Activated CD8-positive, alpha-beta memory T cell treated with anti-CD3 and anti-CD28 coated beads, Interleukin-2, amount 50 U/mL, for 24 hours (primary cell): ENCODE results near the gene CD96.
"Not testable (repeated sequence)": the region's sequence is repeated elsewhere in the genome, so short reads cannot be mapped to it uniquely, and the experiment has no call there.

ENCODE experiments used
- DNase-seq: peaks from one replicate; pipeline ENCODE4 v3.0.0-alpha.2; 2020; ENCODE audit errors: extremely low read depth

The CD96 gene

DNA sequence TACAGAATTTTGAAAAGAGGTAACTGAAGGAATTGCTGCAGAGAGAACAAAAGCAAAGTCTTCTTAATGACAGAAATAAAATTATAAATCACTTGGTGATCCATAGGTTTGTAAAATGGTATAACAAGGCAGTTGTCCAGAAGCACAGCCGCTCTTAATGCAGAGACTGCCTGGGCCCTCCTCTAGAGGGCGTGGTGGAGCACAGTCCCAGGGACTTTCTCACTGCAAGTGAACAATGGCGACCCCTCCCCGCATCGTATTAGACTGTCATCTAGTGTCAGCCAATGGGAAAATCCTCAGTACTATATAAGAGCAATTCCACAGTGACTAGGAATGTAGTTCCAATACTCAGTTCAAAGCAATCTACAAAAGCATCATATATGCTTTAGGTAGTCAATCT lies 79.5 kb downstream of the CD96 start:
- no peak for DNase-seq

GRCh38 chr3:111627092-111627491 lies 85.1 kb downstream of the CD96 start:
- DNase-seq, result no peak

DNA sequence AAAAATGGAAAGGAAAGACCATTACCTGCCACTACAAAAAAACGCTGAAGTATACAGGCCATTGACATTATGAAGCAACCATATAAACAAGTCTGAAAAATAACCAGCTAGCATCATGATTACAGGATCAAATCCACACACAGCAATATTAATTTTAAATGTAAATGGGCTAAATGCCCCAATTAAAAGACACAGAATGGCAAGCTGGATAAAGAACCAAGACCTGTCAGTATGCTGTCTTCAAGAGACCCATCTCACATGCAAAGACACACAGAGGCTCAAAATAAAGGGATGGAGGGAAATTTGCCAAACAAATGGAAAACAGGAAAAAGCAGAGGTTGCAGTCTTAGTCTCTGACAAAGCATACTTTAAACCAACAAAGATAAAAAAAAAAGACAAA lies 87.0 kb downstream of the CD96 start:
- not testable (repeated sequence) for DNase-seq

- not testable (repeated sequence) for DNase-seq
These were observed 88.6 kb downstream of the CD96 start for GRCh38 chr3:111630638-111631037.

GRCh38 chr3:111635403-111635802 lies 93.4 kb downstream of the CD96 start:
- no peak for DNase-seq

- no peak for DNase-seq
These were observed 94.4 kb downstream of the CD96 start for GRCh38 chr3:111636366-111636885.

DNA sequence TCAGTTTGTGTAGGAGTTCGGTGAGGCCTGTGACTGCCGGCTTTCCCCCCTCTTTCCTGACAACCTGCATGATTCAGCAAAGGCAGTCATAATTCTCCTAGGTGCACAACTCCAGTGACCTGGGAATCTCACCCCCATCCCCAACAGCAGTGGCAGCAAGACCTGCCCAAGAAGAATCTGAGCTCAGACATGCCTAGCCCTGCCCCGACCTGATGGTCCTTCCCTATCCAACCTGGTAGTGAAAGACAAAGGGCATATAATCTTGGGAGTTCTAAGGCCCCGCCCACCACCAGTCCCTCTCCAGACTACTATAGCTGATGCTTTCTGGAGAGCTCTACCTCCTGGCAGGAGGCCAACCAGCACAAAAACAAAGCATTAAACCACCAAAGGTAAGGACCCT lies 97.3 kb downstream of the CD96 start:
- no peak for DNase-seq

DNA sequence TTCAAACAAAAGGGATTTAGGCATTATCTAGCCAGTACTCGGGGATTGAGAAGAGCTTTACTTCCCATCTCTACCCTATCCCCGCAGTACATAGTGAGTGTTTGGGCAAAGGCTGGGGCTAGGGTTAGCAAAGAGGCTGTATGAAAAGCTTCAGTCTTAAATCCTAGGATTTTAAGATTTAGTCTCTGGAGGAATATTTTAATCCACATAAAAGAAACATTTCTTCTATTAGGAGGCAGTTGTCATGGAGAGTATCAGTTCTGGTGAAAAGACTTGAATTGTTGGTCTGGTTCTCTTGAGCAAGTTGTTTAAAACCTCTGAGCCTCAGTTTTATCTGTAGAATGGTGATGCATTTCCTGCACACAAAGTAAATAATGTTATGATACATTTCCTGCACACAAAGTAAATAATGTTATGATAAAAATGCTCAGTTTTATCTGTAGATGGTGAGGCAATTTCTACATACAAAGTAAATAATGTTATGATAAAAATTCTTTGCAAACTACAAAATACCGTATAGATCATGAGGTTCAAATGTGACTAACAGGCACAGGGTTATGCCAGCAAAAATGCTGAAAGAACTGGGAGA lies 107.1 kb downstream of the CD96 start:
- DNase-seq, result no peak

DNA sequence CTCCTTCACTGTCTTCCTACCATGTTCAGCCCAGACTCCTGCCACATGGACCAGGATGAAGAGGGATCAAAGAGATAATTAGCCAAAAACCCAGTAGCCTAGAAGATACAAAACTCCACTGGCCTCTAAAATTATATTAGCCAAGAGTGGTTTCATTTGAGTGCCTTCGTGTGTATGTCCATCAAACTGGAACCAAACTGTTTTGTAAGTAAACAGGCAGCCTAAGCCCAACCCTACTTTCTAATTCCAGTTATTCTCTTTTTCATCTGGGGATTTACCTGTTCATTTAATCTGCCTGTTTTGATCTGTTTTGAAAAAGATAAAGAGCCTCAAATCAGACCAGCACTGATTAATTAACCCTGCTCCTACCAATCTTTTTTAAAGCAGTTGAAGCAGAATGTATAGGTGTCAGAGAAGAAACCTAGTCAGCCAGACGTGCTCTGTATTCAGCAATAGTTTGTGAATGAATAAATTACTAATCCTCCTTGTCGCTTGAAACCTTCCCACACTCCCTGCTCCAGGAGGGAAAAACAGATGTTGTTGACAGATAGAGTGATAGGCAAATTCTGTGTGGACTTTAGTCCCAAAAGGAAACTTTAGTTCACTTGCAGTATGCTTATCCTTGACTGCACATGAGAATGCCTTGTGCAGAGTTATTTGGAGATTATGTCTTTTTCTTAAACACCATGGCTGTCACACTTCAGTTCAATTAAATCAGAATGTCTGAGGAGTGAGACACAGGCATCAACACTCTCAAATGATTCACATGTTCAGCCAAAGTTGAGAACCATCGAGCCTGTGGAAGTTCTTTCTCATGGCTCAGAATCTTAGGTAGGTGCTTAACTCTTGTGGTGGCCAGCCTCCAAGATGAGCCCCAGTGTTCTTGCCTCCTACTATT lies 108.6 kb downstream of the CD96 start:
- no peak for DNase-seq

GRCh38 chr3:111652492-111653180 lies 110.6 kb downstream of the CD96 start:
- DNase-seq, result no peak

GRCh38 chr3:111653766-111654165 lies 111.8 kb downstream of the CD96 start:
- DNase-seq, result no peak

- DNase-seq, result no peak
These were observed 120.0 kb downstream of the CD96 start for GRCh38 chr3:111662012-111662411.

GRCh38 chr3:111662907-111663306 lies 120.9 kb downstream of the CD96 start:
- no peak for DNase-seq

DNA sequence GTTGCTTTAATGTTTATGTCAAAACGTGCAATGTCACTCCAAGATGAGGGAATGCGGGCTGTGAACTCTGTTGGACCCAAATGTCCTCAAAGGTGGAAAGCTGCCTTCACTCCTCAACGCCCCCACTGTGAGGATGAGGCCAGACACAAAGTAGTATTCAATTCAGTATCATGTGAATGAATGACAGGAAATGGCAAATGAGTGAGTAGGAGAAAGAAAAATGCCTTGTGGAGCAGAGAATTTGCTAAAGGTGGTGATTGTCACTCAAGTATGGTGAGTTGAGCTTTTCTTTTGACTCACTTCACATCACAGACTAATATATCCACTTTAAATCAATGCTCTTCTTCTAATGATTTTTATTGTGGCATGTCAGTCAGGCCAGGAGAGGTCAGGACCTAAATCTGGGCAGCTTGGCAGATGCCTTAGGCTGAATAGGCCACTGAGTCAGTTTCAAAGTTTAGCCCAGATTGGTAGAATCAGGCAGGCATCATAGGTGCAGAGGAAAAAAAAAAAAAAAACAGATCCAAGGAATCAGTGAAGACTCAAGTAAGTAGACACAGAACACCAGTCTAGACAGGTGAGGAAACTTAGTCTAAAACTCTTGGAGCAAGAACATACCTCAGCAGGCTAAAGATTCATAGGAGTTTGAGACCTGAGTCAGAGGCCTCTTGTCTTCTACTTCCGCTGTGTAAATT lies 124.2 kb downstream of the CD96 start:
- DNase-seq, result no peak

- DNase-seq, result no peak
These were observed 125.2 kb downstream of the CD96 start for GRCh38 chr3:111667170-111667569.

DNA sequence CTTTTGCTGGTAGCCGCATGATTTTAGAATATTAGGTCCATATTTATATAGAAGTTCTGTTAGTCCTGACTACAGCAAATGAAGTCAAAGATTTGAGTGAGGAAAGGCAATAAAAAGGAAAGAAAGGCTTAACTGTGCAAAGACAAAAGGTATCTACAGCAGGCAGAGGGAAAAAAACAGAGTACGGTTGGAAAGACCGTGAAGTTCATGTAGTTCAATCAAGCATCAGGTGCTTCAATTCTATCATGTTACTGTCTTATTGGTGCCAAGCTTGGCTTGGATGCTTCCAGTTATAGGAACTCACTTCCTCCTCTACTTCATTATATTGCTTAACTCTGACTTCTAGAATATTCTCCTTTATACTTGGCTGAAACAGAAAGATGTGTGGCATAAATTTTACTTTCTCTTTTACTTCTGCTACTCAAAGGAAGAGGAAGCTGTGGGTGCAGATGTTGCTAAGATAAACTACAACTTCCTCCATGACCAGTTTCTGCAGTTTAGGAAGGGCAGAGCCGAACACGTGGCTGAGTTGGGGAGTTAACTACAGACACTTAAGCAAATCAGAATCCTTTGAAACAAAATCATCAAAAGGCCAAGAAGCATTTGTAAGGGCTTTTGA lies 125.7 kb downstream of the CD96 start:
- DNase-seq, result no peak

DNA sequence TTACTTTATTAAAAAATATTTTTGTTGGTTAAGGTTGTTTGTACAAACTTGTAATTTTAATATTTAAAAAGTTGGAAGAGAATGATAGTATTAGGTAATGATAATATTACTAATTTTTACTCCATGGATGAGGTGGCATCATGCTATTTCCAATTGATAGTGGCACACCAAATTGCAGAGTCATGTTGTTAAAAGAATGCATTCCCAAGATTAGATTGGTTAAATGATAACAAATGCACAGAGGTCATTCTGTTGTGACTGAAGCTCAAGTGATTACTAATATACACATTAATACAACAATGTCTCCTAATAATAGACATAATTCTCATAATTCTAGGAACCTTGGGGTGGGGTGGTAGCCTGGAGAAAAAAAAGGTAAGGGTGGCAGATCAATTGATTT lies 126.3 kb downstream of the CD96 start:
- no peak for DNase-seq

- no peak for DNase-seq
These were observed 127.0 kb downstream of the CD96 start for GRCh38 chr3:111668888-111669488.

GRCh38 chr3:111669926-111670630 lies 128.1 kb downstream of the CD96 start:
- DNase-seq, result no peak

- not testable (repeated sequence) for DNase-seq
These were observed 130.5 kb downstream of the CD96 start for GRCh38 chr3:111672461-111672860.
